Endothelial cell (in vitro differentiated cells): Measurements from ENCODE around the gene TBX21. TPM values are rescaled to one million over a fixed set of nuclear protein-coding genes. Genes with fewer than 3 reads are reported as not detected.
A peak's percentile ranks its signal among the peaks of the same experiment; 100 is the strongest.

ENCODE experiments used
- DNase-seq: peaks from one replicate; pipeline ENCODE4 v3.0.0; 2021; ENCODE audit warnings: low spot score
- H3K27ac Mint-ChIP-seq: one replicate; pipeline ENCODE4 v1.8.0; 2021; ENCODE audit warnings: mixed read lengths, inconsistent platforms; ENCODE audit not compliant: unreplicated experiment
- H3K27me3 Mint-ChIP-seq: one replicate; pipeline ENCODE4 v1.8.0; 2021; ENCODE audit warnings: mild to moderate bottlenecking, moderate library complexity, mixed read lengths, inconsistent platforms; ENCODE audit not compliant: unreplicated experiment
- H3K36me3 Mint-ChIP-seq: one replicate; pipeline ENCODE4 v1.8.0; 2021; ENCODE audit warnings: mild to moderate bottlenecking, low read depth, mixed read lengths, inconsistent platforms; ENCODE audit not compliant: unreplicated experiment
- H3K4me1 Mint-ChIP-seq: one replicate; pipeline ENCODE4 v1.8.0; 2021; ENCODE audit warnings: mild to moderate bottlenecking, mixed read lengths, inconsistent platforms; ENCODE audit not compliant: unreplicated experiment
- H3K4me3 Mint-ChIP-seq: one replicate; pipeline ENCODE4 v1.8.0; 2021; ENCODE audit warnings: mild to moderate bottlenecking, mixed read lengths, inconsistent platforms; ENCODE audit not compliant: unreplicated experiment
- H3K9me3 Mint-ChIP-seq: one replicate; pipeline ENCODE4 v1.8.0; 2021; ENCODE audit warnings: mixed read lengths, inconsistent platforms; ENCODE audit not compliant: unreplicated experiment
- total RNA-seq: library from RNA; stranded (reverse); fragmentation: NEBNext Ultra II Directional; extraction: Animal tissue kit (Norgen Biotek cat#: 25700); gene quantifications from one replicate; pipeline ENCODE4 v1.2.1, GENCODE V29; 2021; ENCODE audit not compliant: unreplicated experiment
- TF ChIP-seq, protein P1 (sequence below): fragments of 200-600 bp; sonication (generic); IDR thresholded peaks from one replicate; pipeline ENCODE4 v1.5.0; 2021; ENCODE audit warnings: antibody characterized with exemption; ENCODE audit not compliant: unreplicated experiment

Gene TBX21
- total RNA-seq, 1 donor from 2014 or later, result 0.21 TPM

- Mint-ChIP-seq H3K27me3 (peaks cover 11% of the 10 kb centered on the region), H3K9me3 (no peaks in the 10 kb centered on the region), H3K4me1 (no peaks in the 10 kb centered on the region), H3K27ac (no peak overlapping the region), H3K4me3 (no peak overlapping the region), H3K36me3 (peaks cover 3% of the 10 kb centered on the region)
- no peak for DNase-seq
- TF ChIP-seq, protein P1, sequence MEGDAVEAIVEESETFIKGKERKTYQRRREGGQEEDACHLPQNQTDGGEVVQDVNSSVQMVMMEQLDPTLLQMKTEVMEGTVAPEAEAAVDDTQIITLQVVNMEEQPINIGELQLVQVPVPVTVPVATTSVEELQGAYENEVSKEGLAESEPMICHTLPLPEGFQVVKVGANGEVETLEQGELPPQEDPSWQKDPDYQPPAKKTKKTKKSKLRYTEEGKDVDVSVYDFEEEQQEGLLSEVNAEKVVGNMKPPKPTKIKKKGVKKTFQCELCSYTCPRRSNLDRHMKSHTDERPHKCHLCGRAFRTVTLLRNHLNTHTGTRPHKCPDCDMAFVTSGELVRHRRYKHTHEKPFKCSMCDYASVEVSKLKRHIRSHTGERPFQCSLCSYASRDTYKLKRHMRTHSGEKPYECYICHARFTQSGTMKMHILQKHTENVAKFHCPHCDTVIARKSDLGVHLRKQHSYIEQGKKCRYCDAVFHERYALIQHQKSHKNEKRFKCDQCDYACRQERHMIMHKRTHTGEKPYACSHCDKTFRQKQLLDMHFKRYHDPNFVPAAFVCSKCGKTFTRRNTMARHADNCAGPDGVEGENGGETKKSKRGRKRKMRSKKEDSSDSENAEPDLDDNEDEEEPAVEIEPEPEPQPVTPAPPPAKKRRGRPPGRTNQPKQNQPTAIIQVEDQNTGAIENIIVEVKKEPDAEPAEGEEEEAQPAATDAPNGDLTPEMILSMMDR, result no peak
These were observed 45.2 kb downstream of the TBX21 start for GRCh38 chr17:47778184-47778635.

GRCh38 chr17:47781397-47781796, 48.4 kb downstream of the TBX21 start:
- DNase-seq, result no peak
- TF ChIP-seq, protein P1, result no peak
- H3K4me3 Mint-ChIP-seq, result no peak overlapping the region
- H3K27ac Mint-ChIP-seq, result no peak overlapping the region
- H3K9me3 Mint-ChIP-seq, result no peaks in the 10 kb centered on the region
- H3K4me1 Mint-ChIP-seq, result no peaks in the 10 kb centered on the region
- H3K27me3 Mint-ChIP-seq, result peaks cover 7% of the 10 kb centered on the region
- no peaks in the 10 kb centered on the region for H3K36me3 Mint-ChIP-seq

- TF ChIP-seq, protein P1, result no peak
- peak; percentile 76 for DNase-seq
- Mint-ChIP-seq H3K27ac (no peak overlapping the region), H3K36me3 (no peaks in the 10 kb centered on the region), H3K4me1 (peaks cover 6% of the 10 kb centered on the region), H3K27me3 (peaks cover 9% of the 10 kb centered on the region), H3K4me3 (no peak overlapping the region), H3K9me3 (no peaks in the 10 kb centered on the region)
These were observed 52.6 kb downstream of the TBX21 start for GRCh38 chr17:47785538-47786123.

DNA sequence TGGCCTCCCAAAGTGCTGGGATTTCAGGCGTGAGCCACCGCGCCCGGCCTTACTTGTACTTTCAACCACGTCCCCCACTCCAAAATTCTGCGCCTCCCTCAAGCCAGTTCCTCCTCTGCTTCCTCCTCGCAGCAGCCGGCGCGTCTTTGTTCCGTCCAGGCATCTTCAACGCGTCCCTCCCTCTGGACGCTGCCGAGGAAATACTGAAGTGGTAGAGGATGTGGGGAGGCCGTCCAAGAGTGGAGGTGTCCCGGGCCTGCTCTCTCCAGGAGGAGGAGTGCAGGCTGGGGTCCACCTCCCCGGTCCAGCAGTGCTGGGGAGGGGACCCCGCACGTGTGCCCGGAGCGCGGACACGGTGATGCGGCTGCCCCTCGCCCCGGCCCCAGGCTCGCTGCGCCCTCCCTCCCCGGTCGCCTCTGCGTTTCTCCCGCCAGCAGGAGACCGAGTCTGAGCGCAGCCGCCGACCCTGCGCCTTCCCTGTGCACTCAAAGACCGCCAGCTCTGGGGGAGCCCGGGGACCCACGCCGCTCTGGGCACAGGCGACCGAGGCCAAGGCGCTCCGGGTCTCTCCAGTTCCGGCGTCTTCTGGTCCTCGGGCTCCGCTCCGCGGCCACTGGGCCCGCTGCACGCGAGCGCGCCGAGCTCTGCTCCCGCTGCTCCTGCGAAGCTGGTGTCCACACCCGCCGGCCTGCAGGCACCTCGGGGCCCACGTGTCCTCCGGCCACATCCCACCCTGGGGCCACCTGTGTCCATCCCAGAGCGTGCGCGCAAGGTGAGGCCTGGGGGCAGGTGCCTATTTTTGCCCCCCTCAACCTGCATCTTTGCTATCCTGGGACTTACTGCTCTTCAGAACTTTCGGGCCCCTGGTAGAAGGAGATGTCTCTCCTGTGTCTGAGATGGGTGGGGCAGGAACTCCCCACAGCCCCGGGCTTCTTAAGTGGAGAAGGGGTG, 56.9 kb downstream of the TBX21 start:
- peak; percentile 65 for DNase-seq
- Mint-ChIP-seq H3K36me3 (no peaks in the 10 kb centered on the region), H3K27ac (no peak overlapping the region)

More for the DNA sequence above, 56.9 kb downstream of the TBX21 start:
- TF ChIP-seq, protein P1, result no peak
- H3K9me3 Mint-ChIP-seq, result no peaks in the 10 kb centered on the region
- peaks cover 6% of the 10 kb centered on the region for H3K4me1 Mint-ChIP-seq
- peaks cover 9% of the 10 kb centered on the region for H3K27me3 Mint-ChIP-seq
- no peak overlapping the region for H3K4me3 Mint-ChIP-seq
